GM12865 (cell line): ENCODE results near the gene HYDIN.

ENCODE experiments used
- DNase-seq: peaks from one replicate; pipeline ENCODE4 v3.0.0; 2010; ENCODE audit warnings: low read depth
- H3K4me3 ChIP-seq: 2 replicates; pipeline ENCODE4 v1.5.1; 2011; ENCODE audit warnings: mild to moderate bottlenecking, low read depth, low read length, control low read depth
- CTCF ChIP-seq: IDR thresholded peaks from 2 replicates; pipeline ENCODE4 v1.5.1; 2011; ENCODE audit warnings: low read length, control low read depth, low read depth, inconsistent platforms; ENCODE audit not compliant: insufficient read depth; ENCODE audit errors: missing control alignments

Gene HYDIN

GRCh38 chr16:70779361-70779760 lies 451.2 kb downstream of the HYDIN start:
- no peak for TF ChIP-seq CTCF
- no peak for DNase-seq

GRCh38 chr16:70778901-70779309 lies 451.6 kb downstream of the HYDIN start:
- TF ChIP-seq CTCF, result no peak
- DNase-seq, result no peak
- H3K4me3 ChIP-seq, result no peak overlapping the region

More at GRCh38 chr16:70779361-70779760, 451.2 kb downstream of the HYDIN start:
- H3K4me3 ChIP-seq, result no peak overlapping the region

- no peak for DNase-seq
- no peak for TF ChIP-seq CTCF
- no peak overlapping the region for H3K4me3 ChIP-seq
These were observed 452.5 kb downstream of the HYDIN start for GRCh38 chr16:70777973-70778406.

GRCh38 chr16:70777496-70777895 lies 453.0 kb downstream of the HYDIN start:
- no peak for TF ChIP-seq CTCF
- DNase-seq, result no peak

GRCh38 chr16:70775399-70775798 lies 455.1 kb downstream of the HYDIN start:
- no peak for TF ChIP-seq CTCF
- no peak overlapping the region for H3K4me3 ChIP-seq
- DNase-seq, result no peak

More at GRCh38 chr16:70777496-70777895, 453.0 kb downstream of the HYDIN start:
- H3K4me3 ChIP-seq, result no peak overlapping the region

GRCh38 chr16:70774261-70774660 lies 456.3 kb downstream of the HYDIN start:
- DNase-seq, result no peak
- TF ChIP-seq CTCF, result no peak
- H3K4me3 ChIP-seq, result no peak overlapping the region

- DNase-seq, result no peak
- H3K4me3 ChIP-seq, result no peak overlapping the region
- TF ChIP-seq CTCF, result no peak
These were observed 458.0 kb downstream of the HYDIN start for GRCh38 chr16:70772493-70772892.
